IPS-NIHi7 (cell line): ENCODE results near the gene FILIP1L.

Source experiments
- DNase-seq: peaks from one replicate; pipeline ENCODE4 v3.0.0; 2012; ENCODE audit warnings: mixed read lengths; ENCODE audit errors: extremely low spot score

FILIP1L gene

GRCh38 chr3:99868311-99868646, 246.0 kb downstream of the FILIP1L start:
- no peak for DNase-seq

GRCh38 chr3:99867594-99868310, 246.5 kb downstream of the FILIP1L start:
- no peak for DNase-seq

GRCh38 chr3:99866261-99866761, 248.0 kb downstream of the FILIP1L start:
- no peak for DNase-seq

- no peak for DNase-seq
Measured at GRCh38 chr3:99865321-99865720, 249.0 kb downstream of the FILIP1L start.

GRCh38 chr3:99864289-99864688, 250.0 kb downstream of the FILIP1L start:
- DNase-seq = no peak

GRCh38 chr3:99863588-99863987, 250.7 kb downstream of the FILIP1L start:
- DNase-seq = no peak

GRCh38 chr3:99863002-99863401, 251.3 kb downstream of the FILIP1L start:
- no peak for DNase-seq

GRCh38 chr3:99862208-99862607, 252.1 kb downstream of the FILIP1L start:
- DNase-seq = no peak

GRCh38 chr3:99861216-99861615, 253.1 kb downstream of the FILIP1L start:
- DNase-seq = no peak

GRCh38 chr3:99859825-99860224, 254.5 kb downstream of the FILIP1L start:
- DNase-seq = no peak

GRCh38 chr3:99858469-99858868, 255.8 kb downstream of the FILIP1L start:
- no peak for DNase-seq

- DNase-seq = no peak
Measured at GRCh38 chr3:99857278-99857677, 257.0 kb downstream of the FILIP1L start.

GRCh38 chr3:99856437-99857220, 257.7 kb downstream of the FILIP1L start:
- DNase-seq = no peak

- DNase-seq = no peak
Measured at GRCh38 chr3:99855900-99856299, 258.4 kb downstream of the FILIP1L start.

GRCh38 chr3:99854756-99855298, 259.5 kb downstream of the FILIP1L start:
- no peak for DNase-seq

GRCh38 chr3:99852851-99853250, 261.4 kb downstream of the FILIP1L start:
- DNase-seq = no peak

GRCh38 chr3:99851955-99852354, 262.3 kb downstream of the FILIP1L start:
- no peak for DNase-seq

- DNase-seq = no peak
Measured at GRCh38 chr3:99850608-99851007, 263.7 kb downstream of the FILIP1L start.

GRCh38 chr3:99848433-99848832, 265.9 kb downstream of the FILIP1L start:
- no peak for DNase-seq

GRCh38 chr3:99846477-99847160, 267.7 kb downstream of the FILIP1L start:
- DNase-seq = no peak

GRCh38 chr3:99845999-99846398, 268.3 kb downstream of the FILIP1L start:
- no peak for DNase-seq

- no peak for DNase-seq
Measured at GRCh38 chr3:99845331-99845730, 269.0 kb downstream of the FILIP1L start.
